NCI-H345 treated with DMSO at 0.1 percent for 48 hours (cell line): ENCODE results near the gene BCAS1.

Source experiments
- DNase-seq: peaks from one replicate; lab custom pipeline; 2025; ENCODE audit not compliant: unreplicated experiment; lab: John Stamatoyannopoulos, UW

Gene BCAS1

DNA sequence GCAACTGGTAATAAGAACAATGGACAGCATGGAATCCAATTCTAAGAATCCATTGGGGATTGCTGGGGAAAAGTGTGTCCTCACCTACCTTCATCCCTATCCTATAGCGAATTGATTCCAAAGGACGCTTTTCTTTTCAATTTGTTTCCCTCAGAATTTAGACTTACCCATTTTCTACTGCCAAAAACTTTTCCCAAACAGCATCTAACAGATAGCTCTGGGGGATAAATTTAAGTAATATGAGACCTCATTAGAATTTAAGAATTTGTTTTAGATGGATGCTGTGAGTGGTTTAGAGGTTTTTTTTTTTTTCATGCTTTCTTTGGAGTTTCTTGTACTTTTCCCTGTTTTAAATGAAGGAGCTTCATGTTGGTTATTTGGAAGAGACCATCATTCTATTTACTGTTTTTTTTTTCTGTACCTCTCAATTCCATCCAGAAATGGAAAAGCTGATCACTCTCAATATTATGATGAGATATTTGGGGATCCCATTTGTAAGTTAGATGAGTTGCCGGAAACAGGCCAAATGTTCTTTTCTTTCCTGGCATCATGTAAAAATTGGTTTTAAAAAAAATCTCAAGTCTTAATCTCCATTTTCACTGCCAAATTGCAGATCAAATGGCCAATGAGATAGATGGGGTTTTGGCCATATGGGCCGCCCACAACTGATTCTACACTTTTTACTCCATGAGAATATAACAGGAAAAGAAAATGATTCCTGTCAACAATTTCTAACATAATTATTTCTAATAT, 105.7 kb downstream of the BCAS1 start:
- DNase-seq = no peak

DNA sequence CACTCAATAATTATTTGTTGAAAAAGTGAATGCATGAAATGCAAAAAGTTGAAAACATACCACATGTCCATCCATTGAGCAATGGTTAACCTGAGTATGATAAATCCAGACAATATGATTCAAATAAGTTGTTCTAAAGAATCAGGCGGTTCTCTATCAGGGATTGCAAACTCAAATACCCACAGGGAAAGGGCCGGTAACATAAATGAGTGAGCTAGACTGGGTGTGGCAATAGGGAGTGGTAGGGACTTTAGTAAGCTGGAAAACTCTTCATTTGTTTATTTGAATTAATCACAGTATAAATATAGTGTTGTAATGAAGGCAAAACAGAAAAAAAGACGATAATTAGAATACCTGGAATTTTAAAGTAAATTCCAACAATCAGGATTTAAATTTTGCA, 106.3 kb downstream of the BCAS1 start:
- DNase-seq = no peak

DNA sequence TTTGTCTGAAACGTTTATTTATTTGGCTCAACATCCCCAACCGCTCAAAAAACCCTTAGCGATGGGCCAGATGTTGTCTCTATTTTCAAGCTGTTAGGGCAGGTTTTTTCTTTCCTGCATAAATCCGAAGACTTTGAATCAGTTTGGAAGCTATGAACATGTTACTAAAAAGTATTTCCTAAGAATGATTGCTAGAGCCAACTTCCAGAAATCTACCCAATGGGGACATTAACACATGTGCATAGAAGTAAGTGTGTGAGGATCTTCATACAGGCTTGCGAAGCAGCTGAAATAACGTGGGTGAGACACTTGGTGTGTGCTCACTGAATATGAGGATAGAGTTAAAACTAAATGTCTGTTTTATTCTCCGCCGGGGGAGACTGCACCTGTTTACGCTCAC, 106.8 kb downstream of the BCAS1 start:
- DNase-seq = no peak

DNA sequence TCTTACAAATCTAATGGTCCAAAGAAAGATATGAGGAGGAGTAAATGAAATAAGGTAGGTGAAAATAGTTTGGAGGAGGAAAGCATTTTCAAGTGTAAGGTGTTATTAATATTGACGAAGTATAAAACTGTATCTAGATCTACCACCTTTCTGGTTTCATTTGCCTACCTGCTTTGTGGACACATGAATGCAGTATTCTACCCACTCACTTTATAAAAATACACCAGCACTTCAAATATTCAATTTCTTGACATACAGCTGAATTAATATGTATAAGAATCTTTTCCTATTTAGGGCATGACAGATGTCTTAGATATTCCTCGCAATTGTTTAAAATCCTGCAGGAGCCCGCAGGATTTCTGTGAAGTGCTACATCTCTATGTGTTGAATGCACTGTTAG, 108.0 kb downstream of the BCAS1 start:
- DNase-seq = no peak

DNA sequence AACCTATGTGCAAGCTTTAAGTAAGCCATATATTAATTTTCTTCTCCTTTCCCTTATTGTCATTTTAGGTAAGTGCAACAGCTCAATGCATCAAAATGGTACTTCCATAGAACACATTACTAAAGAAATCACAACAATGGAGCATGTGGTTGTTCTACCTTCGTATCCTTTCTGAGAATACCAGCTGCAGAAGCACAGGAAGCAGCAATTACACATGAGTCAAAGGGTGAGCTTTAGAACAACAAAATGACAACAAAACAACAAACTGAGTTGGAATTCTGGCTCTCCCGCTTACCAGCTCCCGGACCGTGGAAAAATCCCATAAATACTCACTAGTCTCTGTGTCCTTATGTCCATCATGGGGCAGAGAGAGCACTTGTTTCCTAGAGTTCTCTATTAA, 108.9 kb downstream of the BCAS1 start:
- DNase-seq = no peak

DNA sequence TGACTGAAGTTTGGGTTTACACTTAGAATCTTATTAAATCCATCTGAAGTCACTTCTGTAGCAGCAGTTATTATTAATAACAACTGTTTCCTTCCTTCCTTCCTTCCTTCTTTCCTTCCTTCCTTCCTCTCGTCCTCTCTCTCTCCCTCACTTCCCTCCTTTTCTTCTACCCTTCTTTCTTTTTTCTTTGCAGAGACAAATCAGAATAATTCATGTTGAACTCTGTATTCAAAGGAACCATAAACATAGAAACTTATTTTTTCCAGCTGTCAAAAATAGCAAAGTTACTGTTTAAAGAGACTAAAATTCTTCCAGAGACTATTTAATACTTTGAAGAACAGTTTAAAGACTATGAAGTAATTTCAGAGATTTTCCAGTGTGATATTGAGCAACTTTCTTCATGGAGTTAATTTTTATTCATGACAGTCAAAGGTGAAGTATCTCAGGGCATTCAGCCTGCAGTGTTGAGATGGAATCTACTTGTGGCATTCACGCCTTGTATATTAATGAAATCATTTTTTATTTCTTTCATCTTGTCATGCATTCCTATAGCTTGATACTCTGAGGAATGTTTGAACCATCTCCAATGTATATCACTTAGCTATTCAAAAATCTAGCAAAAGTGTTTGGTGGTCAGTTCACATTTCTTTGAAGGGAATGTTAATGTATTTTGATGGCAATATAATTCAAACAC, 109.7 kb downstream of the BCAS1 start:
- DNase-seq = no peak

DNA sequence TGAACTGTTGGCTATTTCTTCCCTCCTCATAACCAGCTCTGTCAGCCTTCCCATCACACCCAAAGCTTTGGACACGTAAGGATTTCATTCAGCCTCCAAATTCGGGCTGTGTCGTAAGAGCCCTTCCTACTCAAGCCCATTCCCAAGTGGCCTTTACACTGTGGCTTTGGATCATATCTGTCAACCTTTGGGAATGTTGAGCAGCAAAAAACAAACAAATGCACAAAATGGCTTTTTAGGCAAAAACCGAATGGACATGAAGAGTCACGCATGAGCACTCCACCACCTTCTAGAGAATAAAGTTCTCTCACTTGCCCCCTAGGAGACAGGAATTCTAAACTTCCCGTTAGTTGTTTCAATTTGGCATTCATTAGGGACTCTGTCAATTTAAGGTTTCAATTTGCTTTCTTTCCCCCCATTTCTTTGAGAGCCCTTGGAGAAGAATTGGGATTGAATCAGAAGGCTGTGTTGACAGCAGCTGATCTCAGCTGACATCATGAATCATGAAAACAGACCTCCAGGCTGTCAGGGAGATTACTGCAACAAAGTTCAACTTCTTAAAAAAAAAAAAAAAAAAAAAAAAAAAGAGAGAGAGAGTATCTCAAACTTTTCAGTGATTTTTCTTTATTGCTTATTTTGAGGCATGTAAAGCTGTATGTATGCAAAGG, 110.3 kb downstream of the BCAS1 start:
- DNase-seq = no peak

DNA sequence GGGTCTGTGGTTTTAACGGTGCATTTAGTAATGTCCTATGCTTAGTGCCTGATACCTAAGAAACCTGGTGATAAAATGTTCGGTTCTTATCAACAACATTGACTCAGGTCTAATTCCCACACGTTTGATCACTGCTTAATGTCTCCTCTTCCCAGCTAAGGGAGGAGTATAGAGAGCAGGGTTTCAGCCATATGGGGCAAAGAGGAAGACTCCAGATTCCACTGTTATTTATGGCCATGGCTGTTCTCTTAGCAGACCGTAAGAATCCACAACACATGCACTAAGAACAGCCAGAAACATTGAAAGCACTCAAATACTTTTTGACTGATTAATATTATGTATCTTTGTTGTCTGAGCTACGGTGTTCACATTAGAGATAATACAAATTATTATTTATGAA, 112.1 kb downstream of the BCAS1 start:
- no peak for DNase-seq

DNA sequence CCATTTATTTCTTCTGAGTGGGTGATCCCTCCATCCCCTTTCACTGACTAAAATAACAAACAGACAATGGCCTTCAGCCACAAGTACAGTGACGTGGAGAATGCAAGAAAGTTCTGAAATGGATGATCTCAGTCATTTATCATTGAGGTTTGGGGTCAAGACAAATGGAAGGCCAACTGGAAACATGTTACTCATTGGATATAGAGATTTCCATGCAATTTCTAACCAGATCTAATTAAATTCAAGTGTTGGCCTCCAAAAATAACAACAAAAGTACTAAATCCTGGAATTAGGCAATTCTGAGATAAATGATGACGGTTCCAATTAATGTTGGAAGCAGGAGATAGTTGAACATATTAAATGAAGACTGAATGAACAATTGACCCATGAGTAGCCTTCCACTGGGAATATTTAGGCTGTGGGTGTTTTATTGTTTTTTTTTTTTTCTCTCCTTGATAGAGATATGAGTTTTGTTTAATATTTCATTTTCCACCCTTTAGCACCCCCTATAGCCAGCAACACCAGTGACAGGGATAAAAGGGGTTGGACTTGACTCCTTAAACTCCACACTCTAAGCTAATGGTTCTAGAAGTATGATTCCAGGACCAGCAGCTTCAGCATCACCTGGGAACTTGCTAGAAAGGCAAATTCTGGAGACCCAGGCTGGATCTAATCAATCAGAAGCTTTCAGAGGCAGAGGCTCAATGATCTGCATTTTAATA, 112.8 kb downstream of the BCAS1 start:
- DNase-seq = no peak

DNA sequence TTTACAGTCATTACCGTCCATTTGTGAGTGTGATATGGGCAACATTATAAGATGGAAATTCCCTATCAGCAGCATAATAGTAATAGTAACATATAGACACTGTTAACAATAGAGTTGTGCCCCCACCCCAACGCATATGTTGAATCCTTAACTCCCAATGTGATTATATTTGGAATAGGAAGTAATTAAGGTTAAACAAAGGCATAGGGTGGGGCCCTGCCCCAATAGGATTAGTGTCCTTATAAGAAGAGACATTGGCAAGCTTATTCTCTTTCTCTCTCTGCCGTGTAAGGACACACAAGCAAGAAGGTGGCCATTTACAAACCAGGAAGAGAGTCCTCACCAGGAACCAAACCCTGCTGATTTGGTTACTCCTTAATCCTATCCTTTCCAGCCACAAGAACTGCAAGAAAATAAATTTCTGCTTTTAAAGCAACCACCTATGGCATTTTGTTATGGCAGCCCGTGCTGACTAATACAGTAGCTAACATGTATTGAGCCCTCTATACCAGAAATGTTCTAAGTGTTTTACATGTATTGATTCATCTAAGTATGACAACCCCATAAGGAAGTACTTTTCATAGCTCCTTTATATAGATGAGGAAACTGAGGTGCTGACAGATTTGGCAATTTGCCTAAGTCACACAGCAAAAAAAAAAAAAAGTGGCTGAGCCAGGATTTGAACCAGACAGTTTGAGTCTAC, 114.2 kb downstream of the BCAS1 start:
- no peak for DNase-seq

DNA sequence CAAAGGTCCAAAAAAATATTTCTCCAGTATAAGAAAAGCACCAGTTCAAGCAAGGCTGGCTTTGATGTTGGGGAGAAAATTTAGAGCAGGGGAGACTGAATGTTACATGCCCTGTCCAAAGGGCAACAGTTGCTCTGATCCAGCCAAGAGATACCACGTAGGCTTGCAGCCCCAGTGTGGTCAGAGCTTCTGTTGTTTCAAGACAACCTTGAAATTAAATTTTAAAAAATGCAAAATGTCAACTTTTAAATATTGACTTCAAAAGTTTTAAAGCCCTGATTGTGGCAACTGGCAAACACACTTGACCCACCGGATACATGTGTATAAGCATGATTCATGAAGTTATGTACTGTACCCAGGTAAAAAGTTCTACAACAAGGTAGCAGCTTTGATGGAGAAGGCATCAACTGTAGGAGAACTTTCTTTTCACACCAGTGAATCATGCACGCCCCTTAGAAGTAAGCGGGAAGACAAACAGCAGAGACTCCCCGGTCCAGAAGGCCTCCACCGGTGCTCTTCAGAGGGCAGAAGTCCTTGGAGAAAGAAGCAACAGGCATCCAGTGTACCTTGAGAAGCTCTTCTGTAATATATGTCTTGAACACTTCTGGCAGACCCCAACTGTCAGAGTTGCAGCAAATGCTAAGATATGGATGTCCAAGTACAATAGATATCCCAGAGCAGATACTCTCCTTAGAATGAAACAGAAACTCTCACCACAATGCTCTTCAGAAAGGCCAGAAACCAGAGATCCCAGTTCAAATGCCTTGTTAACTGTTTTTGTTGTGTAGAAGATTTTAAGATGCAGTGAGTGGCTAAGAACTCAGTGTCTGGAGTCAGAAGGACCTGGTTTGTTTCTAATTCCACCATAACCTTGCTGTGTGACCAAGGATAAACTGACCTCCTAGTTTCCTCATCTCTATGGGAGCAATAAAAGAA, 115.4 kb downstream of the BCAS1 start:
- no peak for DNase-seq

DNA sequence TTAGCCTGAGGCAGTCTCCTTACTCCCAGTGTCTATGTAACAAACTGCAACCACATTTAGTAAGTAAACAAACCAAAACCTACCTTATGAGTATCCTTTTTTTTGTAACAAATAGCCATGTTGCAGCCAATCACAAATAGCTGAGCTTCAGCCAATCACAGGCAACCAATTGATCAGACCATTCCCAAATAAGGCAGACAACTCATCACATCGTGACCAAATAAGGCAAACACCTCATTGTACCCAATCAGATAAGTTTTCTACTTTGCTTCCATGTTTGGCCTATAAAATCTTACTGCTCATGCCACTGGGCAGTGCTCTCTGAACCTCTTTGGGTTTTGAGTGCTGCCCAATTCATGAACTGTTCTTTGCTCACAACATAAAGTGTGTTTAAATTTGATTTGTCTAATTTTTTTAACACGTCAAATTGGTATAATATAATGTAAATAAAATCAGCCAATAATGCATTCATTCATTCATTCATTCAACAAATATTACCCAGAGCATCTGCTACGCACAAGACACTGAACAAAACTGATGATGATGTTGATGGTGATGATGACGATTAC, 117.8 kb downstream of the BCAS1 start:
- no peak for DNase-seq

DNA sequence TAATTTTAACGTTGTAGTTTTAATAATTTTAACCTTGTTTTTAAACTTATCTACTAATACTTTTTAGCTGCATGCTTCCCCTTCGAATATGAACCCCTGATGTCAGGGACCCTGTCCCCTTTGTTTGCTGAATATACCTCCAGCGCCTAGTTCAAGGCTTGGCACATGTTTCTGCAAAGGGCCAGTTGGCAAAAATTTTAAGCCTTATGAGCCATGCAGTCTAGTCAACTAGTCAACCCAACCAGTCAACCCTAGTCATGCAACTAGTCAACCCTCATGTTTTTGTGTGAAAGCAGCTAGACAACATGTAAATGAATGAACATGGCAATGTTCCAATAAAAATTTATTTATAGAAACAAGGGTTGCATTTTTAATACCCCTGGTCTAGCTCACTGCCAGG, 119.8 kb downstream of the BCAS1 start:
- no peak for DNase-seq

DNA sequence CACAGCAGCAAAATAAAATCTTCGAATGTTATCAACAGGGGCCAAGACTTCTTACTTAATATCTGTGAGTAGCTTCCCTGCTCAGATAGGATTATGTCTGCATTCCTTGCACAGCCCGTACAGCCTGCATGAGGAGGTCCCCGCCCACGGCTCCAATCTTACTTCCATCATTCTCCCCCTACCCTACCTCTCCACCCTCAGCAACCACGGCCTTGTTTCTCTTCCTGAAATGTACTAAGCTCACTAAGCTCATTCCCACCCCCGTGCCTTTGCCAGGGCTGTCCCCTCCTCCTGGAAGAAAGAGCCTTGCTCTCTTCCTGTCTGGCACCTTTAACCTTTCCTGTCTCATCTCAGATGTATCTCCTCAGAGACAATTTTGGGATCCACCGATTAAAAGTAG, 120.4 kb downstream of the BCAS1 start:
- no peak for DNase-seq

DNA sequence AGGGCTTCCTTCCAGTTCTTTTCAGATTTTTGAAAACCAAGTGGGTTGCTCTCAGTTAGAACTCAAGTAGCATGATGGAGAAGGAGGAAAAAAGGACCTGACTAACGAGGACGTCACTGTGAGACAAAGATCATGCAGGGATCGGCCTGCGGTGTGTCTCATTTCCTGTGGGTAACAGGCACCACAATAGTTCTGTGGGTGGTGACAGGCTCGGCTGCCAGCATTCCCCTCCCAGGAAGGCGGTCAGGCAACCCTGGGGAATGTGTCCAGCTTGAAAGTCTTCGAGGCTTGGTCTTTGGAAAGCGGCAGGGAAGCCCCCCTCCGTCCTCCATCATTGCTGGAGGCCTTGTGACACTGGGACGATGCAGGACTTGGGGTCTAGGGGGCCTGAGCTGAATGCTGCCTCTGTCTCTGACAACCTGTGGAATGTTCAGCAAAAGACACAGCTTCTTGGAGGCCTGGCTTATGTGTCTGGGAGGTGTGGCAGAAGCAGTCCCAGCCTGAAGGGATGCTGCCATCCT, 121.0 kb downstream of the BCAS1 start:
- no peak for DNase-seq

DNA sequence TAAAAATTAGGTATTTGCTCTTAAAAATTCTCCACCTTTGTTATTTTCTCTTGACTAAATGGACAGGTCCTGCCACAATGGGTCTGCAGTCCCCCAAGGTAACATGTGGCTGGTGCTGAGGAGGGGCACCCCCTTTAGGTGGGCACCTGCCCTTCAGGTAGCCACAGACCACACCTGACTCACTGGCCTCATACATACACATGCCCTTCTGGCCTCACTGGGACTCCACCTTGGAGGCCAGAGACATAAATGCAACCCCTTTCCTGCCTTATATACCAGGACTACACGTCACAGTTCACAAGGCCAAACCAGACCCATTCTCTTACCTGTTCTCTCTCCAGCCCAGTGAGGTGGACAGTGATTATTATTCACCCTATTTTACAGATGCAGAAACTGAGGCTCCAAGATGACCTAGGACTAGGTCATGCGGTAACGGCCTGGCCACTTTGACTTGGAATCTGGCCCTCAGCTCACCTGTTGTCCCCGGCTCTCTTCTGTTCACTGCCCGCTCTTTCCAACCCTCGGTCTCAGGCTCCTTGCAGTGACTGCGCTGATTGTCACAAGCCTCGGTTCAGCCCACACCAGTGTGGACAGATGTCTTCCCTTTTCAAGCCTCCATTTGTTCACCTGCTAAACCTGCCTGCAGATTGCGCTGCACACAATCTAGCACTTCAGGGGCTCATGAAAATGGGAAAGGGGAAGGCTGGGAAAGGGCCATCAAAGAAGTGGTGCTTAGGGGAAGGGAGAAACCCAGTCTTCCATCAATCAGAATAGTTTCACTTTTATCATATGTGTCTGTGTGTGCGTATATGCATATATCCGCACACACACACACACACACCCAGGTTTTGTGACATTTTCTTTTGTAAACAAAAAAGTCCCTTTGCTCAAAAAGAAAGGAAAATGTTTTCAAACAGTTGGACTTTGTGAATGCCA, 121.7 kb downstream of the BCAS1 start:
- no peak for DNase-seq

DNA sequence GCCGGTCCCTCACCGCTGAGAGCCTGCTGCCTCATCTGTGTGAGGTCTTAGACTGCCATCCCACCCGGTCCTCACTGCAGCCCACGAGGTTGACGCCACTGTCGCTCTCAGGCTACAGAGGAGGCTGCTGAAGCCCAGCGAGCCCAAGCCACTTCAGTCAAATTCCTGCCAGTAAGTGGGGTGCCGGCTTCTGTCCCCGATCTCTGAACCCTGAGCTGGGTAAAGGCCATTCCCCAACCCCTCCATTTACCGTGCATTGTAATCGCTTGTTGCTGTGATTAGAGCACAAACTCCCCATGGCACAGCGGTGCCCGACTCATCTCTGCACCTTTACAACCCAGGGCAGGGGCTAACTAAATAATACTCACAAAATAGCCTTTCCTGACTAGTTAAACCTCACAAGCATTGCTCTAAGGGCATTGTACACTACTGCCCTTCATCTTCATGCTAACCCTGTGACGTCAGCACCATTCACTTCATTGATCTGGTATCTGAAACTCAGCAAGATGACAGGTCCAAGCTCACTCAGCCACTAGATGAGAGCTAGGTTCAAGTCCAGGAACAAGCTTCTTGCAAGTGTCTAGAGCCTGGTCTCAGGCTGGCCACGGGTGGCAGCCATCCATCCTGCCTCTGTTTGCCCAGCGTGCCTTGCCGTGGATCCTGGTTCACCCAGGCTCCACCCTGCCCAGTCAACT, 122.7 kb downstream of the BCAS1 start:
- DNase-seq = no peak

DNA sequence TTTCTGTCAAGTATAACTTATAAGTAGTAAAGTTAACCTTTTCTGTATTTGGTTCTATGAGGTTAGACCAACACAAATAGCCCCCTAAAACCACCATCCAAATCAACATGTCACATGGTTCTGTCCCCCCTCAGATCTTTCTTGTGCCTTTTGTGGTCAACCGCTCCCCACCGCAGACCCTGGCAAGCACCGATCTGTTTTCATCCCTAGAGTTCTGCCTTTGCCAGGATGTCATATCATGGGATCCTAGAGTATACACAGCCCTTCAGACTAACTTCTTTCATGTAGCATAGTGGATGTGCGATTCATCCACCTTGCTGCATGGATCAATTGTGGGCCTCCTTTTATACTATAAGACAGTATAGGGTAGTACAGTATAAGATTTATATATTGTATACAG, 124.3 kb downstream of the BCAS1 start:
- DNase-seq = no peak
